GM18505 (cell line): ENCODE measurements around the gene S100B.

Experiments used
- ATAC-seq: cut with Tn5 transposase; IDR thresholded peaks from one replicate; pipeline ENCODE4 v1.9.1; 2021; ENCODE audit not compliant: unreplicated experiment
- POLR2A ChIP-seq: IDR thresholded peaks from 4 replicates; pipeline ENCODE4 v1.6.1; 2011; ENCODE audit warnings: borderline replicate concordance; ENCODE audit not compliant: insufficient read depth, insufficient read length; ENCODE audit errors: extremely low read depth

The S100B gene

GRCh38 chr21:46604975-46605766 is at the start of gene S100B:
TSS of gene S100B (minus strand) at chr21:46605082. CDS start at chr21:46602415, 2,667 bp downstream.
- no peak for ATAC-seq
- TF ChIP-seq POLR2A = no peak

GRCh38 chr21:46651121-46651520 is 46.2 kb upstream of the S100B start:
- no peak for TF ChIP-seq POLR2A

GRCh38 chr21:46650476-46651098 is 45.7 kb upstream of the S100B start:
- TF ChIP-seq POLR2A = no peak

More at GRCh38 chr21:46651121-46651520, 46.2 kb upstream of the S100B start:
- no peak for ATAC-seq

GRCh38 chr21:46649356-46649755 is 44.5 kb upstream of the S100B start:
- TF ChIP-seq POLR2A = no peak
- ATAC-seq = no peak

More at GRCh38 chr21:46650476-46651098, 45.7 kb upstream of the S100B start:
- no peak for ATAC-seq

- no peak for TF ChIP-seq POLR2A
- no peak for ATAC-seq
Observed at GRCh38 chr21:46648539-46648938, 43.7 kb upstream of the S100B start.

GRCh38 chr21:46646541-46647154 is 41.8 kb upstream of the S100B start:
- no peak for ATAC-seq
- TF ChIP-seq POLR2A = no peak

GRCh38 chr21:46645840-46646239 is 41.0 kb upstream of the S100B start:
- no peak for TF ChIP-seq POLR2A

GRCh38 chr21:46643379-46644177 is 38.7 kb upstream of the S100B start:
- ATAC-seq = no peak
- no peak for TF ChIP-seq POLR2A

More at GRCh38 chr21:46645840-46646239, 41.0 kb upstream of the S100B start:
- ATAC-seq = no peak

- TF ChIP-seq POLR2A = no peak
- ATAC-seq = no peak
Observed at GRCh38 chr21:46641656-46642055, 36.8 kb upstream of the S100B start.

GRCh38 chr21:46639489-46640386 is 34.9 kb upstream of the S100B start:
- ATAC-seq = no peak
- TF ChIP-seq POLR2A = no peak

GRCh38 chr21:46637952-46638746 is 33.3 kb upstream of the S100B start:
- no peak for TF ChIP-seq POLR2A

More at GRCh38 chr21:46637952-46638746, 33.3 kb upstream of the S100B start:
- no peak for ATAC-seq
